ENCODE measurements around the gene FAR2. TPM values are rescaled to one million over a fixed set of nuclear protein-coding genes. Genes with fewer than 3 reads are reported as not detected.

FAR2 gene
- total and polyA plus RNA-seq, 2 donors (not counting 1 experiment from before 2014, with no cell fraction given) = 9.2 to 10.2 TPM

- Histone ChIP-seq H3K27ac (ENCODE audit: insufficient read depth, low read length) (no peak overlapping the region), H4K20me1 (ENCODE audit: control insufficient read depth, extremely low read depth, insufficient read depth, low read length) (no peaks in the 10 kb centered on the region), H3K27me3 (ENCODE audit: control insufficient read depth, insufficient read depth, low read length) (no peaks in the 10 kb centered on the region), H3K4me1 (ENCODE audit: control insufficient read depth, extremely low read depth, insufficient read depth, low read length) (no peaks in the 10 kb centered on the region), H3K4me2 (ENCODE audit: extremely low read depth, insufficient read depth, low read length) (no peak overlapping the region), H3K9me3 (ENCODE audit: control insufficient read depth, insufficient read depth, low read depth, low read length) (no peaks in the 10 kb centered on the region), H2AFZ (ENCODE audit: low read length) (no peak overlapping the region), H3K36me3 (ENCODE audit: control insufficient read depth, insufficient read depth, low read length) (no peaks in the 10 kb centered on the region), H3K9ac (ENCODE audit: insufficient read depth, low read length) (no peak overlapping the region), H3K4me3 (replicated peaks in 1 of 4; ENCODE audit: control extremely low read depth in 1 of 4, insufficient read depth in 1 of 4, low read depth in 3 of 4, low read length in 4 of 4) (no peak overlapping the region), H3K79me2 (ENCODE audit: control insufficient read depth, insufficient read depth, low read length) (no peaks in the 10 kb centered on the region)
- DNase-seq (ENCODE audit: low read depth in 2 of 2) = no peak
- TF ChIP-seq CTCF (conservative IDR thresholded peaks at IDR 0.05 in 1 of 2, IDR thresholded peaks at IDR 0.05 in 1 of 2; ENCODE audit: low read depth in 1 of 2, low read length in 2 of 2) = no peak
- no peak for TF ChIP-seq EZH2 (IDR thresholded peaks at IDR 0.05; ENCODE audit: low read length, missing control alignments)
Measured at GRCh38 chr12:29208936-29209701, 60.0 kb downstream of the FAR2 start.

- H3K27me3 ChIP-seq (ENCODE audit: control insufficient read depth, insufficient read depth, low read length) = no peaks in the 10 kb centered on the region
- DNase-seq (ENCODE audit: low read depth in 2 of 2) = no peak
- no peak overlapping the region for H3K4me2 ChIP-seq (ENCODE audit: extremely low read depth, insufficient read depth, low read length)
- H4K20me1 ChIP-seq (ENCODE audit: control insufficient read depth, extremely low read depth, insufficient read depth, low read length) = no peaks in the 10 kb centered on the region
- H3K79me2 ChIP-seq (ENCODE audit: control insufficient read depth, insufficient read depth, low read length) = no peaks in the 10 kb centered on the region
- H3K9me3 ChIP-seq (ENCODE audit: control insufficient read depth, insufficient read depth, low read depth, low read length) = no peaks in the 10 kb centered on the region
- no peak overlapping the region for H3K9ac ChIP-seq (ENCODE audit: insufficient read depth, low read length)
- no peaks in the 10 kb centered on the region for H3K36me3 ChIP-seq (ENCODE audit: control insufficient read depth, insufficient read depth, low read length)
- TF ChIP-seq CTCF (conservative IDR thresholded peaks at IDR 0.05 in 1 of 2, IDR thresholded peaks at IDR 0.05 in 1 of 2; ENCODE audit: low read depth in 1 of 2, low read length in 2 of 2) (no peak), EZH2 (IDR thresholded peaks at IDR 0.05; ENCODE audit: low read length, missing control alignments) (no peak)
- H3K4me3 ChIP-seq (replicated peaks in 1 of 4; ENCODE audit: control extremely low read depth in 1 of 4, insufficient read depth in 1 of 4, low read depth in 3 of 4, low read length in 4 of 4) = no peak overlapping the region
- no peak overlapping the region for H2AFZ ChIP-seq (ENCODE audit: low read length)
- H3K27ac ChIP-seq (ENCODE audit: insufficient read depth, low read length) = no peak overlapping the region
- no peaks in the 10 kb centered on the region for H3K4me1 ChIP-seq (ENCODE audit: control insufficient read depth, extremely low read depth, insufficient read depth, low read length)
Measured at GRCh38 chr12:29211696-29212095, 62.6 kb downstream of the FAR2 start.

GRCh38 chr12:29212682-29213403 is 63.8 kb downstream of the FAR2 start:
- DNase-seq (ENCODE audit: low read depth in 2 of 2) = no peak
- Histone ChIP-seq H3K27ac (ENCODE audit: insufficient read depth, low read length) (no peak overlapping the region), H3K36me3 (ENCODE audit: control insufficient read depth, insufficient read depth, low read length) (no peaks in the 10 kb centered on the region), H3K4me2 (ENCODE audit: extremely low read depth, insufficient read depth, low read length) (no peak overlapping the region), H3K4me1 (ENCODE audit: control insufficient read depth, extremely low read depth, insufficient read depth, low read length) (no peaks in the 10 kb centered on the region), H4K20me1 (ENCODE audit: control insufficient read depth, extremely low read depth, insufficient read depth, low read length) (no peaks in the 10 kb centered on the region), H3K4me3 (replicated peaks in 1 of 4; ENCODE audit: control extremely low read depth in 1 of 4, insufficient read depth in 1 of 4, low read depth in 3 of 4, low read length in 4 of 4) (no peak overlapping the region), H3K27me3 (ENCODE audit: control insufficient read depth, insufficient read depth, low read length) (no peaks in the 10 kb centered on the region), H3K79me2 (ENCODE audit: control insufficient read depth, insufficient read depth, low read length) (no peaks in the 10 kb centered on the region), H3K9ac (ENCODE audit: insufficient read depth, low read length) (no peak overlapping the region), H2AFZ (ENCODE audit: low read length) (no peak overlapping the region), H3K9me3 (ENCODE audit: control insufficient read depth, insufficient read depth, low read depth, low read length) (no peaks in the 10 kb centered on the region)
- TF ChIP-seq EZH2 (IDR thresholded peaks at IDR 0.05; ENCODE audit: low read length, missing control alignments) = no peak
- no peak for TF ChIP-seq CTCF (conservative IDR thresholded peaks at IDR 0.05 in 1 of 2, IDR thresholded peaks at IDR 0.05 in 1 of 2; ENCODE audit: low read depth in 1 of 2, low read length in 2 of 2)

Measured in fibroblast of lung (primary cell).